Measurements from ENCODE around the gene POU4F2. TPM values are rescaled to one million over a fixed set of nuclear protein-coding genes. Genes with fewer than 3 reads are reported as not detected.
A peak's percentile ranks its signal among the peaks of the same experiment; 100 is the strongest.
"Not testable (repeated sequence)": the region's sequence is repeated elsewhere in the genome, so short reads cannot be mapped to it uniquely, and the experiment has no call there.

POU4F2 gene
- total RNA-seq, 1 donor from 2014 or later = not detected

- Histone ChIP-seq H3K27ac (no peak overlapping the region), H3K9ac (no peak overlapping the region), H3K4me1 (no peaks in the 10 kb centered on the region), H3K79me2 (ENCODE audit: low read depth) (no peaks in the 10 kb centered on the region), H4K20me1 (ENCODE audit: low read depth) (peaks cover 2% of the 10 kb centered on the region), H3K4me2 (no peak overlapping the region), H3F3A (ENCODE audit: low read depth) (no peaks in the 10 kb centered on the region), H2AFZ (replicated peaks) (no peak overlapping the region), H3K27me3 (peaks cover 70% of the 10 kb centered on the region), H3K36me3 (no peaks in the 10 kb centered on the region), H3K9me3 (ENCODE audit: low read depth) (no peaks in the 10 kb centered on the region), H3K4me3 (no peak overlapping the region)
- Mint-ChIP-seq H3K4me1 (no peaks in the 10 kb centered on the region), H3K4me3 (no peak overlapping the region), H3K27me3 (ENCODE audit: insufficient read depth, low read depth) (peaks cover 11% of the 10 kb centered on the region), H3K9me3 (peaks cover 8% of the 10 kb centered on the region), H3K36me3 (no peaks in the 10 kb centered on the region), H3K27ac (no peak overlapping the region)
- TF ChIP-seq CTCF (IDR thresholded peaks at IDR 0.05) (no peak), EZH2 (IDR thresholded peaks at IDR 0.05) (no peak), EZH2phosphoT487 (IDR thresholded peaks at IDR 0.05) (no peak)
- DNase-seq (ENCODE audit: low spot score) = no peak
Measured at GRCh38 chr4:146661367-146661766, 22.7 kb downstream of the POU4F2 start.

- not testable (repeated sequence) for H3K4me1 Mint-ChIP-seq; H3K4me3 ChIP-seq; DNase-seq (ENCODE audit: low spot score); H3K36me3 ChIP-seq; H3K4me1 ChIP-seq; H3F3A ChIP-seq (ENCODE audit: low read depth); H3K27ac Mint-ChIP-seq; H4K20me1 ChIP-seq (ENCODE audit: low read depth); H3K9me3 ChIP-seq (ENCODE audit: low read depth); H3K4me3 Mint-ChIP-seq; H3K27ac ChIP-seq; H3K9me3 Mint-ChIP-seq; H3K79me2 ChIP-seq (ENCODE audit: low read depth); H3K9ac ChIP-seq; H3K27me3 Mint-ChIP-seq (ENCODE audit: insufficient read depth, low read depth); H2AFZ ChIP-seq (replicated peaks); H3K36me3 Mint-ChIP-seq
- peaks cover 45% of the 10 kb centered on the region for H3K27me3 ChIP-seq
- H3K4me2 ChIP-seq = peak overlapping the region; percentile 31
Measured at GRCh38 chr4:146663968-146664311, 25.2 kb downstream of the POU4F2 start.

- Mint-ChIP-seq H3K27me3 (ENCODE audit: insufficient read depth, low read depth) (no peaks in the 10 kb centered on the region), H3K4me3 (no peak overlapping the region), H3K27ac (no peak overlapping the region), H3K9me3 (peaks cover 3% of the 10 kb centered on the region), H3K4me1 (no peaks in the 10 kb centered on the region), H3K36me3 (no peaks in the 10 kb centered on the region)
- H3K4me3 ChIP-seq = no peak overlapping the region
- no peaks in the 10 kb centered on the region for H4K20me1 ChIP-seq (ENCODE audit: low read depth)
- TF ChIP-seq EZH2 (IDR thresholded peaks at IDR 0.05) (no peak), EZH2phosphoT487 (IDR thresholded peaks at IDR 0.05) (no peak), CTCF (IDR thresholded peaks at IDR 0.05) (no peak)
- H3K36me3 ChIP-seq = no peaks in the 10 kb centered on the region
- no peak for DNase-seq (ENCODE audit: low spot score)
- H3K27ac ChIP-seq = no peak overlapping the region
- no peak overlapping the region for H3K4me2 ChIP-seq
- no peaks in the 10 kb centered on the region for H3K4me1 ChIP-seq
- H3K9ac ChIP-seq = no peak overlapping the region
- no peaks in the 10 kb centered on the region for H3K79me2 ChIP-seq (ENCODE audit: low read depth)
- H3F3A ChIP-seq (ENCODE audit: low read depth) = no peaks in the 10 kb centered on the region
- H2AFZ ChIP-seq (replicated peaks) = no peak overlapping the region
- H3K27me3 ChIP-seq = no peaks in the 10 kb centered on the region
- no peaks in the 10 kb centered on the region for H3K9me3 ChIP-seq (ENCODE audit: low read depth)
Measured at GRCh38 chr4:146674829-146675570, 36.3 kb downstream of the POU4F2 start.

Other genes starting within 250 kb of the POU4F2 start
- 5.0 and 9.9 TPM in 2 replicates for gene SLC10A7, start 117.0 kb upstream of the POU4F2 start, total RNA-seq (ENCODE audit: low replicate concordance)